ENCODE data around the gene VAPA. TPM values are rescaled to one million over a fixed set of nuclear protein-coding genes. Genes with fewer than 3 reads are reported as not detected.

VAPA gene
- total and polyA plus RNA-seq, 9 of the 15 experiments (the other 6 are each of a cell fraction or from before 2014, with no cell fraction given), result 219 to 902 (median 526) TPM

DNA sequence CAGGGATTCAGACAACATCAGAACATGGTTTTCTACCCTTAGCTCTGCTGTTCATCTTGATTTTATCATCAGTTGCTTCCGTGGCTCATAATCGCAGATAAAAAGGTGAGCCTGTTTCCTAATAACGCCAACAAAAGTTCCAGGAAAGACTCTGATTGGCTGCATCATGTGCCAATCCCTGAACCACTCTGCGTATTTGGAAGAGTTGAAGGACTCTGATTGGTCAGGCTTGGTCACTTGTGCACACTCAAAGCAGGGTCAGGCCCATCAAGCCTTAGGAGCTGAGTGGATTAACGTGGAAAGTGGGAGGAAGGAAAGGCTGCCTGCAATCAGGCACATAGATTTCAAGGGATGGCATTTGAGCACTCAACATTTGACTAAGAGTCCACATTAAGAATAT is 16.7 kb upstream of the VAPA start:
- no peak overlapping the region for H3K4me3 ChIP-seq
- peak overlapping the region; percentile 34 for H2AFZ ChIP-seq (ENCODE audit: low read depth, low read length)
- no peak overlapping the region for H3K9ac ChIP-seq (ENCODE audit: insufficient read depth in 1 of 2, low read depth in 2 of 2, low read length in 2 of 2)
- ChIA-PET POLR2A (interaction anchor here (1.0 to 2.6 kb wide), 3 partner anchors 9 to 98 kb away, joined by 3 to 12 read pairs (median 3); no protein-coding TSS in a partner anchor), CTCF (ENCODE audit: low intra/inter-chr PET ratio) (no interaction called here)
- 0 out of 3 replicates have a peak, but pooled peaks have one; percentile 7 for ATAC-seq
- peak; percentile 59 to 66 (median 63) for DNase-seq (ENCODE audit: extremely low read depth in 1 of 4, low spot score in 3 of 4)
- no peaks in the 10 kb centered on the region for H3K27me3 ChIP-seq (ENCODE audit: control insufficient read depth in 2 of 2, insufficient read depth in 2 of 2, low read length in 2 of 2)
- peaks cover 26 to 62% of the 10 kb centered on the region in 2 experiments for H3K4me1 ChIP-seq (replicated peaks in 1 of 2; ENCODE audit: control insufficient read depth in 2 of 2, insufficient read depth in 2 of 2, low read length in 2 of 2)
- intact Hi-C loops (cut with micrococcal nuclease), result no loop called here
- H3K9me1 ChIP-seq (ENCODE audit: control insufficient read depth, insufficient read depth, low read length), result no peaks in the 10 kb centered on the region
- no peaks in the 10 kb centered on the region; the same call in 2 of the 3 replicates for H3K79me2 ChIP-seq (ENCODE audit: control insufficient read depth, insufficient read depth, low read length)
- BruUV-seq (replicated peaks), result no TSS peak
- H3K4me2 ChIP-seq (ENCODE audit: insufficient read depth, low read length), result no peak overlapping the region
- in situ Hi-C loops (cut with MboI), result no loop called here
- FAIRE-seq, result peak; percentile 42
- H3K27ac ChIP-seq (ENCODE audit: extremely low read depth, low read depth, low read length), result peak overlapping the region; percentile 7; the same call in 2 of the 3 replicates
- H3K9me3 ChIP-seq (replicated peaks; ENCODE audit: control insufficient read depth, insufficient read depth, low read depth, low read length), result no peaks in the 10 kb centered on the region
- no peaks in the 10 kb centered on the region; the same call in 2 of the 3 replicates for H3K36me3 ChIP-seq (ENCODE audit: control insufficient read depth, insufficient read depth, low read length)
- H4K20me1 ChIP-seq (replicated peaks; ENCODE audit: control insufficient read depth, insufficient read depth, low read length), result no peaks in the 10 kb centered on the region
- 40% methylated on average over 5 of the region's 5 CpGs for WGBS (ENCODE audit: insufficient coverage, low coverage, missing lambda C conversion rate)
- 0 out of 2 replicates have a peak, but pooled peaks have one; percentile 36 for TF ChIP-seq LCOR (CRISPR knock-in tag; IDR thresholded peaks at IDR 0.05)
- 0 out of 2 replicates have a peak, but pooled peaks have one; percentile 12 for TF ChIP-seq ELF1 (tag; IDR thresholded peaks at IDR 0.05)
- TF ChIP-seq ATF4 (CRISPR knock-in tag; IDR thresholded peaks at IDR 0.05), result no peak
- TF ChIP-seq CXXC5 (CRISPR knock-in tag; IDR thresholded peaks at IDR 0.05), result peak; percentile 35
- no peak for TF ChIP-seq E4F1 (CRISPR knock-in tag; IDR thresholded peaks at IDR 0.05; ENCODE audit: borderline replicate concordance)
- 0 out of 2 replicates have a peak, but pooled peaks have one; percentile 6 for TF ChIP-seq ZKSCAN8 (CRISPR knock-in tag; IDR thresholded peaks at IDR 0.05)
- no peak for TF ChIP-seq HINFP (tag; conservative IDR thresholded peaks at IDR 0.05; ENCODE audit: low read depth)
- TF ChIP-seq ZNF12 (CRISPR knock-in tag; IDR thresholded peaks at IDR 0.05), result no peak
- TF ChIP-seq BRD9 (IDR thresholded peaks at IDR 0.05; ENCODE audit: low read depth, partially characterized antibody), result no peak
- TF ChIP-seq USF1 (CRISPR knock-in tag; IDR thresholded peaks at IDR 0.05), result peak; percentile 62
- no peak for TF ChIP-seq SOX6 (IDR thresholded peaks at IDR 0.05)
- no peak for TF ChIP-seq ZNF143 (CRISPR knock-in tag; IDR thresholded peaks at IDR 0.05)
- no peak for TF ChIP-seq C11orf30 (IDR thresholded peaks at IDR 0.05; ENCODE audit: low read depth)
- no peak for TF ChIP-seq KLF1 (tag; IDR thresholded peaks at IDR 0.05)
- TF ChIP-seq, protein P1, sequence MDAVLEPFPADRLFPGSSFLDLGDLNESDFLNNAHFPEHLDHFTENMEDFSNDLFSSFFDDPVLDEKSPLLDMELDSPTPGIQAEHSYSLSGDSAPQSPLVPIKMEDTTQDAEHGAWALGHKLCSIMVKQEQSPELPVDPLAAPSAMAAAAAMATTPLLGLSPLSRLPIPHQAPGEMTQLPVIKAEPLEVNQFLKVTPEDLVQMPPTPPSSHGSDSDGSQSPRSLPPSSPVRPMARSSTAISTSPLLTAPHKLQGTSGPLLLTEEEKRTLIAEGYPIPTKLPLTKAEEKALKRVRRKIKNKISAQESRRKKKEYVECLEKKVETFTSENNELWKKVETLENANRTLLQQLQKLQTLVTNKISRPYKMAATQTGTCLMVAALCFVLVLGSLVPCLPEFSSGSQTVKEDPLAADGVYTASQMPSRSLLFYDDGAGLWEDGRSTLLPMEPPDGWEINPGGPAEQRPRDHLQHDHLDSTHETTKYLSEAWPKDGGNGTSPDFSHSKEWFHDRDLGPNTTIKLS (IDR thresholded peaks at IDR 0.05; ENCODE audit: borderline replicate concordance, low read depth), result no peak
- TF ChIP-seq ETV1 (tag; conservative IDR thresholded peaks at IDR 0.05; ENCODE audit: low read depth), result 0 out of 2 replicates have a peak, but pooled peaks have one; percentile 5
